Measurements from ENCODE around the gene ZBBX. TPM values are rescaled to one million over a fixed set of nuclear protein-coding genes. Genes with fewer than 3 reads are reported as not detected.

The ZBBX gene
- total RNA-seq, 1 experiment from 2014 or later, result 1.1 TPM

GRCh38 chr3:167396075-167396474 is 16.0 kb upstream of the ZBBX start (continued):
- TF ChIP-seq ZMAT4 (CRISPR knock-in tag; IDR thresholded peaks at IDR 0.05) (no peak), SMAD3 (CRISPR knock-in tag; IDR thresholded peaks at IDR 0.05; ENCODE audit: borderline replicate concordance) (no peak), ZNF219 (CRISPR knock-in tag; IDR thresholded peaks at IDR 0.05; ENCODE audit: borderline replicate concordance) (no peak)
- TF ChIP-seq, protein P1, sequence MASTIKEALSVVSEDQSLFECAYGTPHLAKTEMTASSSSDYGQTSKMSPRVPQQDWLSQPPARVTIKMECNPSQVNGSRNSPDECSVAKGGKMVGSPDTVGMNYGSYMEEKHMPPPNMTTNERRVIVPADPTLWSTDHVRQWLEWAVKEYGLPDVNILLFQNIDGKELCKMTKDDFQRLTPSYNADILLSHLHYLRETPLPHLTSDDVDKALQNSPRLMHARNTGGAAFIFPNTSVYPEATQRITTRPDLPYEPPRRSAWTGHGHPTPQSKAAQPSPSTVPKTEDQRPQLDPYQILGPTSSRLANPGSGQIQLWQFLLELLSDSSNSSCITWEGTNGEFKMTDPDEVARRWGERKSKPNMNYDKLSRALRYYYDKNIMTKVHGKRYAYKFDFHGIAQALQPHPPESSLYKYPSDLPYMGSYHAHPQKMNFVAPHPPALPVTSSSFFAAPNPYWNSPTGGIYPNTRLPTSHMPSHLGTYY (CRISPR knock-in tag; IDR thresholded peaks at IDR 0.05), result no peak

GRCh38 chr3:167394003-167394402 is 13.9 kb upstream of the ZBBX start:
- Mint-ChIP-seq H3K9me3 (no peaks in the 10 kb centered on the region), H3K4me1 (peaks cover 23% of the 10 kb centered on the region), H3K4me3 (no peak overlapping the region), H3K36me3 (no peaks in the 10 kb centered on the region), H3K27ac (no peak overlapping the region), H3K27me3 (ENCODE audit: low read depth) (no peaks in the 10 kb centered on the region)
- ChIA-PET CTCF (interaction anchor here (0.7 to 3.4 kb wide), 3 partner anchors 12 to 291 kb away, joined by 3 to 29 read pairs (median 3); partner anchors contain the start of gene ZBBX), POLR2A (no interaction called here)
- ATAC-seq, result no peak
- no peak for DNase-seq (ENCODE audit: low spot score)
- no peak for TF ChIP-seq RELA (CRISPR knock-in tag; IDR thresholded peaks at IDR 0.05; ENCODE audit: borderline replicate concordance)
- no peak for TF ChIP-seq CREB1 (CRISPR knock-in tag; IDR thresholded peaks at IDR 0.05)
- no peak for TF ChIP-seq TEAD1 (CRISPR knock-in tag; IDR thresholded peaks at IDR 0.05)
- TF ChIP-seq FOXK1 (CRISPR knock-in tag; IDR thresholded peaks at IDR 0.05), result no peak
- TF ChIP-seq, protein P2, sequence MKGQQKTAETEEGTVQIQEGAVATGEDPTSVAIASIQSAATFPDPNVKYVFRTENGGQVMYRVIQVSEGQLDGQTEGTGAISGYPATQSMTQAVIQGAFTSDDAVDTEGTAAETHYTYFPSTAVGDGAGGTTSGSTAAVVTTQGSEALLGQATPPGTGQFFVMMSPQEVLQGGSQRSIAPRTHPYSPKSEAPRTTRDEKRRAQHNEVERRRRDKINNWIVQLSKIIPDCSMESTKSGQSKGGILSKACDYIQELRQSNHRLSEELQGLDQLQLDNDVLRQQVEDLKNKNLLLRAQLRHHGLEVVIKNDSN (CRISPR knock-in tag; IDR thresholded peaks at IDR 0.05), result no peak
- TF ChIP-seq ATF3 (CRISPR knock-in tag; conservative IDR thresholded peaks at IDR 0.05), result no peak
- TF ChIP-seq ZNF512 (CRISPR knock-in tag; IDR thresholded peaks at IDR 0.05; ENCODE audit: borderline replicate concordance), result no peak
- no peak for TF ChIP-seq ZNF232 (CRISPR knock-in tag; IDR thresholded peaks at IDR 0.05)
- TF ChIP-seq, protein P3, sequence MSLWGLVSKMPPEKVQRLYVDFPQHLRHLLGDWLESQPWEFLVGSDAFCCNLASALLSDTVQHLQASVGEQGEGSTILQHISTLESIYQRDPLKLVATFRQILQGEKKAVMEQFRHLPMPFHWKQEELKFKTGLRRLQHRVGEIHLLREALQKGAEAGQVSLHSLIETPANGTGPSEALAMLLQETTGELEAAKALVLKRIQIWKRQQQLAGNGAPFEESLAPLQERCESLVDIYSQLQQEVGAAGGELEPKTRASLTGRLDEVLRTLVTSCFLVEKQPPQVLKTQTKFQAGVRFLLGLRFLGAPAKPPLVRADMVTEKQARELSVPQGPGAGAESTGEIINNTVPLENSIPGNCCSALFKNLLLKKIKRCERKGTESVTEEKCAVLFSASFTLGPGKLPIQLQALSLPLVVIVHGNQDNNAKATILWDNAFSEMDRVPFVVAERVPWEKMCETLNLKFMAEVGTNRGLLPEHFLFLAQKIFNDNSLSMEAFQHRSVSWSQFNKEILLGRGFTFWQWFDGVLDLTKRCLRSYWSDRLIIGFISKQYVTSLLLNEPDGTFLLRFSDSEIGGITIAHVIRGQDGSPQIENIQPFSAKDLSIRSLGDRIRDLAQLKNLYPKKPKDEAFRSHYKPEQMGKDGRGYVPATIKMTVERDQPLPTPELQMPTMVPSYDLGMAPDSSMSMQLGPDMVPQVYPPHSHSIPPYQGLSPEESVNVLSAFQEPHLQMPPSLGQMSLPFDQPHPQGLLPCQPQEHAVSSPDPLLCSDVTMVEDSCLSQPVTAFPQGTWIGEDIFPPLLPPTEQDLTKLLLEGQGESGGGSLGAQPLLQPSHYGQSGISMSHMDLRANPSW (CRISPR knock-in tag; conservative IDR thresholded peaks at IDR 0.05; ENCODE audit: low read depth), result no peak
- no peak for TF ChIP-seq SOX15 (CRISPR knock-in tag; IDR thresholded peaks at IDR 0.05)
- TF ChIP-seq, protein P4, sequence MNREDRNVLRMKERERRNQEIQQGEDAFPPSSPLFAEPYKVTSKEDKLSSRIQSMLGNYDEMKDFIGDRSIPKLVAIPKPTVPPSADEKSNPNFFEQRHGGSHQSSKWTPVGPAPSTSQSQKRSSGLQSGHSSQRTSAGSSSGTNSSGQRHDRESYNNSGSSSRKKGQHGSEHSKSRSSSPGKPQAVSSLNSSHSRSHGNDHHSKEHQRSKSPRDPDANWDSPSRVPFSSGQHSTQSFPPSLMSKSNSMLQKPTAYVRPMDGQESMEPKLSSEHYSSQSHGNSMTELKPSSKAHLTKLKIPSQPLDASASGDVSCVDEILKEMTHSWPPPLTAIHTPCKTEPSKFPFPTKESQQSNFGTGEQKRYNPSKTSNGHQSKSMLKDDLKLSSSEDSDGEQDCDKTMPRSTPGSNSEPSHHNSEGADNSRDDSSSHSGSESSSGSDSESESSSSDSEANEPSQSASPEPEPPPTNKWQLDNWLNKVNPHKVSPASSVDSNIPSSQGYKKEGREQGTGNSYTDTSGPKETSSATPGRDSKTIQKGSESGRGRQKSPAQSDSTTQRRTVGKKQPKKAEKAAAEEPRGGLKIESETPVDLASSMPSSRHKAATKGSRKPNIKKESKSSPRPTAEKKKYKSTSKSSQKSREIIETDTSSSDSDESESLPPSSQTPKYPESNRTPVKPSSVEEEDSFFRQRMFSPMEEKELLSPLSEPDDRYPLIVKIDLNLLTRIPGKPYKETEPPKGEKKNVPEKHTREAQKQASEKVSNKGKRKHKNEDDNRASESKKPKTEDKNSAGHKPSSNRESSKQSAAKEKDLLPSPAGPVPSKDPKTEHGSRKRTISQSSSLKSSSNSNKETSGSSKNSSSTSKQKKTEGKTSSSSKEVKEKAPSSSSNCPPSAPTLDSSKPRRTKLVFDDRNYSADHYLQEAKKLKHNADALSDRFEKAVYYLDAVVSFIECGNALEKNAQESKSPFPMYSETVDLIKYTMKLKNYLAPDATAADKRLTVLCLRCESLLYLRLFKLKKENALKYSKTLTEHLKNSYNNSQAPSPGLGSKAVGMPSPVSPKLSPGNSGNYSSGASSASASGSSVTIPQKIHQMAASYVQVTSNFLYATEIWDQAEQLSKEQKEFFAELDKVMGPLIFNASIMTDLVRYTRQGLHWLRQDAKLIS (CRISPR knock-in tag; IDR thresholded peaks at IDR 0.05; ENCODE audit: borderline replicate concordance), result no peak
- TF ChIP-seq ATF1 (CRISPR knock-in tag; IDR thresholded peaks at IDR 0.05), result no peak
- no peak for TF ChIP-seq E2F5 (CRISPR knock-in tag; IDR thresholded peaks at IDR 0.05)
- no peak for TF ChIP-seq ETV6 (CRISPR knock-in tag; IDR thresholded peaks at IDR 0.05)
- TF ChIP-seq SMAD3 (CRISPR knock-in tag; IDR thresholded peaks at IDR 0.05; ENCODE audit: borderline replicate concordance), result no peak
- no peak for TF ChIP-seq TCF7 (CRISPR knock-in tag; IDR thresholded peaks at IDR 0.05; ENCODE audit: low read depth)
- no peak for TF ChIP-seq OVOL2 (CRISPR knock-in tag; IDR thresholded peaks at IDR 0.05; ENCODE audit: borderline replicate concordance)
- TF ChIP-seq E2F1 (CRISPR knock-in tag; IDR thresholded peaks at IDR 0.05), result no peak

All from WTC11 (cell line).